ENCODE results near the gene FOXC1. TPM values are rescaled to one million over a fixed set of nuclear protein-coding genes. Genes with fewer than 3 reads are reported as not detected.

The FOXC1 gene
- total RNA-seq, 1 donor from 2014 or later = 3.3 TPM

DNA sequence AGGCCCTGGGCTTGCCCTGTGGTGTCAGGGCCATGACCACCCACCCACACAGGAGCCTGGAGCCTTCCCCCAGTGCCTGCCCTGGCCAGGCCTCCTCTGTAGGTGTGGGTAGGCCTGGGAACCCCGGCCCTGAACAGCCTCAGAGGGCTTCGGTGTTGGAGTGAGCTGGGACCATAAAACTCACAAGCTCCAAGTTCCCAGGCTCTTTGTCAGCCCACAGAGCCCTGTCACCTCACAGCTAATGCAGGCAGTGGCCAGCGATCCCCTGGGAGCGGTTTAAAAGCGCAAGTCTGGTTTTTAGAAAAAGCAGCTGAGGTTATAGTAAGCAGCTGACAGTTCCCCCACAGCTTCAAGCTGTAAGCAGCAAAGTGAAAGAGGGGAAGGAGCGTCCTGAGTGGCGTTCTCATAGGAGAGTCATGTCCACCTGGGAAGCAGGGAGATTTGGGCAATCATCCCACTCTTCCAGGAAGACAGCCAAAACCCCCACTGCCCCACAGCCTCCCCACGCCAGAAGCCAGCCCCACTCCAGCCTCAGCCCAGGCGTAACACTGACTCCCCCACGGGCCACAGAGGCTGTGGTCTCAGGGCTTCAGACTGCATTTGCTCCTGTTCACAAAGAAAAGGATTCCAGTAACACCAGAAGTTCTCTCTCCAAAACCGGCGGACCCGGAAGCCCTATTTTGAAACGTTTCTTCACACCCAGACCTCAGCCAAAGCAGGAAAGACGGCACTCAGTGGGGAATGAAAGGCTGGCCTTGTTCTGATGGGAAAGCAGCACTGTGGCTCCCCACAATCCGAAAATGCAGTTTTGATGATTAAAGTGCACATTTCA lies 34.3 kb upstream of the FOXC1 start:
- Mint-ChIP-seq H3K4me1 (ENCODE audit: low read depth, unreplicated experiment) (peaks cover 17% of the 10 kb centered on the region), H3K4me3 (ENCODE audit: unreplicated experiment) (peak overlapping the region; percentile 75), H3K36me3 (ENCODE audit: unreplicated experiment) (peaks cover 22% of the 10 kb centered on the region), H3K27me3 (ENCODE audit: unreplicated experiment) (peaks cover 2% of the 10 kb centered on the region), H3K27ac (ENCODE audit: unreplicated experiment) (peak overlapping the region; percentile 87), H3K9me3 (ENCODE audit: unreplicated experiment) (peaks cover 10% of the 10 kb centered on the region)
- DNase-seq = peak; percentile 68
- TF ChIP-seq, protein P1, sequence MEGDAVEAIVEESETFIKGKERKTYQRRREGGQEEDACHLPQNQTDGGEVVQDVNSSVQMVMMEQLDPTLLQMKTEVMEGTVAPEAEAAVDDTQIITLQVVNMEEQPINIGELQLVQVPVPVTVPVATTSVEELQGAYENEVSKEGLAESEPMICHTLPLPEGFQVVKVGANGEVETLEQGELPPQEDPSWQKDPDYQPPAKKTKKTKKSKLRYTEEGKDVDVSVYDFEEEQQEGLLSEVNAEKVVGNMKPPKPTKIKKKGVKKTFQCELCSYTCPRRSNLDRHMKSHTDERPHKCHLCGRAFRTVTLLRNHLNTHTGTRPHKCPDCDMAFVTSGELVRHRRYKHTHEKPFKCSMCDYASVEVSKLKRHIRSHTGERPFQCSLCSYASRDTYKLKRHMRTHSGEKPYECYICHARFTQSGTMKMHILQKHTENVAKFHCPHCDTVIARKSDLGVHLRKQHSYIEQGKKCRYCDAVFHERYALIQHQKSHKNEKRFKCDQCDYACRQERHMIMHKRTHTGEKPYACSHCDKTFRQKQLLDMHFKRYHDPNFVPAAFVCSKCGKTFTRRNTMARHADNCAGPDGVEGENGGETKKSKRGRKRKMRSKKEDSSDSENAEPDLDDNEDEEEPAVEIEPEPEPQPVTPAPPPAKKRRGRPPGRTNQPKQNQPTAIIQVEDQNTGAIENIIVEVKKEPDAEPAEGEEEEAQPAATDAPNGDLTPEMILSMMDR (IDR thresholded peaks at IDR 0.05; ENCODE audit: partially characterized antibody, unreplicated experiment) = no peak

DNA sequence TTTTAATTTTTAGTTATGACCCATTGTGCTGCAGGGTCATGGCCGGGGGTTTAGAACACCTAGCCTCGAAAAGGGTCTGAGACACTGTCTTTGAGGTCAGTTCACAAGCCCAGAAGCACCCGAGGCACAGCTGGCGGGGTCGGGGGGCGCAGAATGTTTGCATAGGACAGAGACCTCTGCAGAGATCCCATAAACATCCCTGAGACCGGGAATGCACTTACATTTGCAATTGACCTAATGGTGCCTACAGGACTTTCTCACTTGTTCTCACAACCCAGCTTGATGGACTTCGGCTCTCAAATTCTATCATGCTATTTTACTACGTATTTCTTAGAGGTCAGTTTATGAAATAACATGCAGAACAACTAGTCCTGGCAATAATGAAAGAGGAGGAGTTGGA lies 33.5 kb upstream of the FOXC1 start:
- H3K4me3 Mint-ChIP-seq (ENCODE audit: unreplicated experiment) = no peak overlapping the region
- DNase-seq = no peak
- H3K36me3 Mint-ChIP-seq (ENCODE audit: unreplicated experiment) = peaks cover 15% of the 10 kb centered on the region
- peaks cover 2% of the 10 kb centered on the region for H3K27me3 Mint-ChIP-seq (ENCODE audit: unreplicated experiment)
- H3K4me1 Mint-ChIP-seq (ENCODE audit: low read depth, unreplicated experiment) = peaks cover 17% of the 10 kb centered on the region
- no peak overlapping the region for H3K27ac Mint-ChIP-seq (ENCODE audit: unreplicated experiment)
- peaks cover 8% of the 10 kb centered on the region for H3K9me3 Mint-ChIP-seq (ENCODE audit: unreplicated experiment)
- TF ChIP-seq, protein P1 (IDR thresholded peaks at IDR 0.05; ENCODE audit: partially characterized antibody, unreplicated experiment) = no peak

DNA sequence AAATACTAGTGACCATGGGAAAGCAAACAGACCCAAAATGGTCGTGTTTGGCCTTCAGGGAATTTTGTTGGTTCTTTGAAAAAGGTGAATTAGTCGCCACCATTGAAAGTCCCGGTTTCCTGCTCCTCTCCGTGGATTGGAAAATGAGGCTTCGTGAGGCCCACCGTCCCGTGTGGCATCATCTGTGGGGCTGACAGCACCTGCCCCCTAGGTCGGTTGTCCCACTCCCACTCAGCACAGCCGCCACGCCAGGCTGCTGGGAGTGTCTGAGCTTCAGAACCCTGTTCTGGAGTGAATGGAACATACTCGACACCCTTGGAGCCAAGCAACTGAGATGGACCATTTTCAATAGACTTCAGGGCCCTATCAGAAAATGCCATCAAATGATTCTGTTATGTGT lies 33.0 kb upstream of the FOXC1 start:
- H3K4me1 Mint-ChIP-seq (ENCODE audit: low read depth, unreplicated experiment) = peaks cover 17% of the 10 kb centered on the region
- no peak overlapping the region for H3K4me3 Mint-ChIP-seq (ENCODE audit: unreplicated experiment)
- H3K27me3 Mint-ChIP-seq (ENCODE audit: unreplicated experiment) = peaks cover 2% of the 10 kb centered on the region
- peaks cover 5% of the 10 kb centered on the region for H3K9me3 Mint-ChIP-seq (ENCODE audit: unreplicated experiment)
- no peak for DNase-seq
- peaks cover 13% of the 10 kb centered on the region for H3K36me3 Mint-ChIP-seq (ENCODE audit: unreplicated experiment)
- H3K27ac Mint-ChIP-seq (ENCODE audit: unreplicated experiment) = no peak overlapping the region
- TF ChIP-seq, protein P1 (IDR thresholded peaks at IDR 0.05; ENCODE audit: partially characterized antibody, unreplicated experiment) = no peak

DNA sequence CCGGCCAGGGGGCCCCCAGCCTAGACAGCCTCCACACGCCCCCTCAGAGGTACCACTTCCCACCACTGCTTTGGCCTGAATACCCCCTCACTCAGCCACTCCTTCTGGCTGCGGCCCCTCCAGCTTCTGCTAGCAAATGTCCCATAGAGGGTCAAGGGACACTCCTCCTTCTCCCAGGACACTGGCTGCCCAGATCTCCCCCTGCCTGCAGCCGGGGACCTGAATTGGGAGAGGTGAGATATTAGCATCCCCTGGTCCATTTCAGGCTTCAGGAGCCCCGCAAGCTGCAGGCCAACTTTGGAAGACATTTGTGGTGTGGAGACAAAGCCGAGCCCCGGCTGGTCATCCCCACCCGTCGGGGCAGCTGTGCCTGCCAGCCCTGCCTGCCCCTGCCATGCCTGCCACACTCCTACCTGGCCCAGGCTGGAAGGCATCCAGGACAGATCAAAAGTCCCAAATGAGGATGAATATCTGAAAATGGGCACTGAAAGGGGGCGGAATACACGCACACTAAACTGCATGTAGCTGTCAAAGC lies 32.5 kb upstream of the FOXC1 start:
- no peak for DNase-seq
- Mint-ChIP-seq H3K27ac (ENCODE audit: unreplicated experiment) (no peak overlapping the region), H3K36me3 (ENCODE audit: unreplicated experiment) (peaks cover 10% of the 10 kb centered on the region), H3K9me3 (ENCODE audit: unreplicated experiment) (peaks cover 5% of the 10 kb centered on the region), H3K27me3 (ENCODE audit: unreplicated experiment) (peaks cover 2% of the 10 kb centered on the region), H3K4me1 (ENCODE audit: low read depth, unreplicated experiment) (peaks cover 17% of the 10 kb centered on the region), H3K4me3 (ENCODE audit: unreplicated experiment) (no peak overlapping the region)
- TF ChIP-seq, protein P1 (IDR thresholded peaks at IDR 0.05; ENCODE audit: partially characterized antibody, unreplicated experiment) = no peak
